Measurements from ENCODE around the gene OPN3. TPM values are rescaled to one million over a fixed set of nuclear protein-coding genes. Genes with fewer than 3 reads are reported as not detected.
A peak's percentile ranks its signal among the peaks of the same experiment; 100 is the strongest.

The OPN3 gene
- total RNA-seq, 1 donor from 2014 or later = 11.2 TPM

- peaks cover 2% of the 10 kb centered on the region for H3K27me3 Mint-ChIP-seq
- DNase-seq = no peak
- intact Hi-C loops (cut with micrococcal nuclease) = no loop called here
- peaks cover 9% of the 10 kb centered on the region for H3K9me3 Mint-ChIP-seq
- H3K4me1 Mint-ChIP-seq = no peaks in the 10 kb centered on the region
- H3K4me3 Mint-ChIP-seq = no peak overlapping the region
- no peaks in the 10 kb centered on the region for H3K36me3 Mint-ChIP-seq (ENCODE audit: low read depth)
- H3K27ac Mint-ChIP-seq = no peak overlapping the region
Measured at GRCh38 chr1:241582921-241583321, 57.2 kb downstream of the OPN3 start.

DNA sequence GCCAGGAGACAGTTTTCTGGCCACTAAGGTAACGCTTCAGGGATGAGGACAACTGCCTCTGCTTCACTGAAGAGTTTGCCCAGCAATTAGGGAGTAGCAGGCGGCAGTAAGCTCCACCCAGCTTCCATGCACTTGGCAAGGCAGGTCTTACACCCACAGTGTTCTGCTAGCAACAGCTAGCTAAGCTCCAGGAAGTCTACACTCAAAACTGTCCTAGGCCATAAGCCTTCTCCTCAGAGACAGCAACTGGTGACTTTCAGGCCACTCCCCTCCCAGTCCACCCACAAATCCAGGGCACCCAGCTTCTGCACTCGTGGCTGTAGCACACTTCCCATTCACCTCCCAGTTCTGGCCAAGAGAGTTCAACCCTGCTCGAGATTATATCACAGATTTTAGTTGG is 60.7 kb downstream of the OPN3 start:
- Mint-ChIP-seq H3K27ac (no peak overlapping the region), H3K9me3 (peaks cover 13% of the 10 kb centered on the region), H3K36me3 (ENCODE audit: low read depth) (peaks cover 2% of the 10 kb centered on the region), H3K4me3 (no peak overlapping the region), H3K27me3 (peaks cover 13% of the 10 kb centered on the region), H3K4me1 (no peaks in the 10 kb centered on the region)
- intact Hi-C loops (cut with micrococcal nuclease) = no loop called here
- no peak for DNase-seq

DNA sequence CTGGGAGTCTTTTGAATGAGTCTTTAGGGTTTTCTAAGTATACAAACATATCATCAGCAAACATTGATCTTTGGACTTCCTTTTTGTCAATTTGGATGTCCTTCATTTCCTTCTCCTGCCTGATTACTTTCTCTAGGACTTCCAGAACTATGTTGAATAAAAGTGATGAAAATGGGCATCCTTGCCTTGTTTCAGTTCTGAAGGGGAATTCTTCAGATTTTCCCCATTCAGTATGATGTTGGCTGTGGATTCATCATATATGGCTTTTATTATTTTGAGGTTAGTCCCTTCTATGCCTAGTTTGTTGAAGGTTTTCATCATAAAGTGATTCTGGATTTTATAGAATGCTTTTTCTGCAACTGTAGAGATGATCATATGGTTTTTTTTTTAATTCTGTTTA is 66.0 kb downstream of the OPN3 start:
- intact Hi-C loops (cut with micrococcal nuclease) = no loop called here
- H3K36me3 Mint-ChIP-seq (ENCODE audit: low read depth) = peaks cover 2% of the 10 kb centered on the region
- H3K27ac Mint-ChIP-seq = no peak overlapping the region
- H3K9me3 Mint-ChIP-seq = peaks cover 17% of the 10 kb centered on the region
- peaks cover 37% of the 10 kb centered on the region for H3K27me3 Mint-ChIP-seq
- H3K4me1 Mint-ChIP-seq = no peaks in the 10 kb centered on the region
- no peak overlapping the region for H3K4me3 Mint-ChIP-seq
- DNase-seq = no peak

- H3K27me3 Mint-ChIP-seq = peaks cover 30% of the 10 kb centered on the region
Measured at GRCh38 chr1:241569848-241570247, 70.3 kb downstream of the OPN3 start.

GRCh38 chr1:241560849-241561187 is 79.4 kb downstream of the OPN3 start:
- DNase-seq = no peak
- Mint-ChIP-seq H3K9me3 (no peaks in the 10 kb centered on the region), H3K36me3 (ENCODE audit: low read depth) (no peaks in the 10 kb centered on the region), H3K27me3 (peaks cover 2% of the 10 kb centered on the region), H3K27ac (no peak overlapping the region), H3K4me1 (no peaks in the 10 kb centered on the region), H3K4me3 (no peak overlapping the region)
- intact Hi-C loops (cut with micrococcal nuclease) = no loop called here

More at GRCh38 chr1:241569848-241570247, 70.3 kb downstream of the OPN3 start:
- intact Hi-C loops (cut with micrococcal nuclease) = no loop called here
- Mint-ChIP-seq H3K27ac (no peak overlapping the region), H3K9me3 (peaks cover 8% of the 10 kb centered on the region), H3K4me1 (no peaks in the 10 kb centered on the region), H3K36me3 (ENCODE audit: low read depth) (no peaks in the 10 kb centered on the region), H3K4me3 (no peak overlapping the region)
- DNase-seq = no peak

- no peak for DNase-seq
- Mint-ChIP-seq H3K27me3 (peaks cover 2% of the 10 kb centered on the region), H3K4me3 (no peak overlapping the region), H3K4me1 (no peaks in the 10 kb centered on the region), H3K9me3 (no peaks in the 10 kb centered on the region), H3K27ac (no peak overlapping the region), H3K36me3 (ENCODE audit: low read depth) (no peaks in the 10 kb centered on the region)
- intact Hi-C loops (cut with micrococcal nuclease) = no loop called here
Measured at GRCh38 chr1:241560146-241560848, 79.9 kb downstream of the OPN3 start.

GRCh38 chr1:241557551-241558193 is 82.5 kb downstream of the OPN3 start:
- peaks cover 2% of the 10 kb centered on the region for H3K27me3 Mint-ChIP-seq
- H3K4me3 Mint-ChIP-seq = no peak overlapping the region

GRCh38 chr1:241557031-241557430 is 83.1 kb downstream of the OPN3 start:
- H3K27ac Mint-ChIP-seq = no peak overlapping the region

More at GRCh38 chr1:241557551-241558193, 82.5 kb downstream of the OPN3 start:
- Mint-ChIP-seq H3K36me3 (ENCODE audit: low read depth) (no peaks in the 10 kb centered on the region), H3K4me1 (peaks cover 1% of the 10 kb centered on the region), H3K9me3 (peaks cover 2% of the 10 kb centered on the region), H3K27ac (no peak overlapping the region)
- no peak for DNase-seq
- intact Hi-C loops (cut with micrococcal nuclease) = no loop called here

GRCh38 chr1:241555526-241555925 is 84.6 kb downstream of the OPN3 start:
- H3K27ac Mint-ChIP-seq = no peak overlapping the region
- peaks cover 15% of the 10 kb centered on the region for H3K4me1 Mint-ChIP-seq
- peaks cover 7% of the 10 kb centered on the region for H3K9me3 Mint-ChIP-seq
- H3K27me3 Mint-ChIP-seq = no peaks in the 10 kb centered on the region
- intact Hi-C loops (cut with micrococcal nuclease) = no loop called here
- H3K36me3 Mint-ChIP-seq (ENCODE audit: low read depth) = no peaks in the 10 kb centered on the region
- no peak for DNase-seq
- no peak overlapping the region for H3K4me3 Mint-ChIP-seq

More at GRCh38 chr1:241557031-241557430, 83.1 kb downstream of the OPN3 start:
- Mint-ChIP-seq H3K9me3 (peaks cover 4% of the 10 kb centered on the region), H3K4me3 (no peak overlapping the region), H3K27me3 (no peaks in the 10 kb centered on the region), H3K36me3 (ENCODE audit: low read depth) (no peaks in the 10 kb centered on the region), H3K4me1 (peaks cover 3% of the 10 kb centered on the region)
- intact Hi-C loops (cut with micrococcal nuclease) = no loop called here
- DNase-seq = no peak

DNA sequence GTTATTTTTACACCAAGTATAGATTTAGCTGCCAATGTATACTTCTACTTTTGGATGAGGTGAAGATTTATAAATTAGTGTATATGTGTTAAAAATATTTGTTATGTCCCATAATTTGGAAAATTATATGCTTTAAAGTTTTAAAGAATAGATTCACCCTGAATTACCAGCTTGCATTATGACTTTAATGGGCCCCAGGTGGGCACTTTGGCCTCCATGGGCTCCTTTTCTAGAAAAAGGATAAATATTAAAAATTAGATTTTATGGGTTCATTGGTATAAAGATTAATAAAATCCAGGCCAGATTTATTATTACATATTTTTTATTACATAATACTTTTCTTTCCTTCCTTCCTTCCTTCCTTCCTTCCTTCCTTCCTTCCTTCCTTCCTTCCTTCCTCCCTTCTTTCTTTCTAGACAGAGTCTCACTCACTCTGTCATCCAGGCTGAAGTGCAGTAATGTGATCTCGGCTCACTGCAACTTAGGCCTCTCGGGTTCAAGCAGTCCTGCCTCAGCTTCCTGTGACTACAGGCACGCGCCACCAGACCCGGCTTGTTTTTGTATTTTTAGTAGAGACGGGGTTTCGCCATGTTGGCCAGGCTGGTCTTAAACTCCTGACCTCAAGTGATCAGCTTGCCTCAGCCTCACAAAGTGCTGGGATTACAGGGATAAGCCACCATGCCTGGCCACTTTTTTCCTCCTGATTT is 86.1 kb downstream of the OPN3 start:
- DNase-seq = no peak
- peaks cover 15% of the 10 kb centered on the region for H3K4me1 Mint-ChIP-seq
- no peaks in the 10 kb centered on the region for H3K36me3 Mint-ChIP-seq (ENCODE audit: low read depth)
- no peaks in the 10 kb centered on the region for H3K27me3 Mint-ChIP-seq
- intact Hi-C loops (cut with micrococcal nuclease) = no loop called here
- H3K4me3 Mint-ChIP-seq = no peak overlapping the region
- H3K9me3 Mint-ChIP-seq = peaks cover 7% of the 10 kb centered on the region
- H3K27ac Mint-ChIP-seq = no peak overlapping the region

DNA sequence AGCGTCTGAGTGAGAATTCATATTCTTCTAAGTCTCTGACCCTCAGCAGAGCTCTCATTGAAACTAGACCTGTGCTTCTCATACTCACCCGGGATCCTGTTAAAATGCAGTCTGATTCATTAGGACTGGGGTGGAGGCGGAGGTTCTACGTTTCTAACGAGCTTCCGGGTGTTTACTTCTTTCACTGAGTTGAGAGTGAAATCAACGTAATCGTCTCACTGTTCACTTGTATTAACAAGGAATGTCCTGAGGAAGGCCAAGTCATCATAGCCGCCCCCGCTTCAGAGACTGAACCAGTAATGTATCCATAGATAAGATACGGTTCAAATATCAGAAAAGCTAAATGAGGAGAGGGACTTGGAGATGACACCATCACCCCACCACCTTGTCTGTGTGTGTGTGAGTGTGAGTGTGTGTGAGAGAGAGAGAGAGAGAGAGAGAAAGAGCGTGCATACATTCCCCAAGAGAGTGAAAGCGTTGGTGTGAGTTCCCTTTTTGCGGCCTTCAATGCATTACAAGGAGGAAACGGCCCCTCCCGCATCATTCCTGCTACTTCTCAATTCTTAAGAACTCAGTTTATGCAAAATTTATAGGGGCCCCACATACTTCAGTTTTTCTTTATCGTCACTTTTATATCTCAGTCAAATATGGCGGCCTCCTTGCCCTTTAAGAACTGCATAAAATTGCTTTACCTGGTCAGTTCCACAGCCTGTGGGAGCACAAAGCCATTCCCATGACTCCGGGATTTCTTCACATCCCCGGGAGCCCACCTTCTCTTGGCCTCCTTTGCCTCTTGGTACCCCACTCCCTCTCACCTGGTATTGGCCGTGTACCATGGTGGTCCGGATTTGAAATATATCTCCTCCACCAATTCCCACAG is 88.2 kb downstream of the OPN3 start:
- H3K36me3 Mint-ChIP-seq (ENCODE audit: low read depth) = no peaks in the 10 kb centered on the region
- H3K4me1 Mint-ChIP-seq = peaks cover 15% of the 10 kb centered on the region
- intact Hi-C loops (cut with micrococcal nuclease) = loop anchor here (1.0 kb wide), 2 partner anchors 21 to 40 kb away; no protein-coding TSS in a partner anchor
- DNase-seq = peak; percentile 77
- H3K9me3 Mint-ChIP-seq = peaks cover 7% of the 10 kb centered on the region
- H3K27me3 Mint-ChIP-seq = peaks cover 2% of the 10 kb centered on the region
- H3K27ac Mint-ChIP-seq = peak overlapping the region; percentile 89
- H3K4me3 Mint-ChIP-seq = peak overlapping the region; percentile 82

- Mint-ChIP-seq H3K27me3 (peaks cover 6% of the 10 kb centered on the region), H3K4me1 (peaks cover 15% of the 10 kb centered on the region), H3K4me3 (no peak overlapping the region), H3K9me3 (peaks cover 7% of the 10 kb centered on the region), H3K27ac (no peak overlapping the region), H3K36me3 (ENCODE audit: low read depth) (no peaks in the 10 kb centered on the region)
- DNase-seq = no peak
- intact Hi-C loops (cut with micrococcal nuclease) = no loop called here
Measured at GRCh38 chr1:241550318-241550717, 89.9 kb downstream of the OPN3 start.

- Mint-ChIP-seq H3K4me1 (peaks cover 15% of the 10 kb centered on the region), H3K27ac (no peak overlapping the region), H3K27me3 (peaks cover 10% of the 10 kb centered on the region), H3K9me3 (peaks cover 7% of the 10 kb centered on the region), H3K4me3 (no peak overlapping the region), H3K36me3 (ENCODE audit: low read depth) (no peaks in the 10 kb centered on the region)
- intact Hi-C loops (cut with micrococcal nuclease) = no loop called here
- DNase-seq = no peak
Measured at GRCh38 chr1:241548008-241548407, 92.2 kb downstream of the OPN3 start.

Measured in activated CD4-positive, alpha-beta T cell treated with anti-CD3 and anti-CD28 coated beads, Interleukin-2, amount 10 ng/mL, durations not matched to agents 24 days and 14 days (primary cell).